PC-9 (cell line): Measurements from ENCODE around the gene SOX18. TPM values are rescaled to one million over a fixed set of nuclear protein-coding genes. Genes with fewer than 3 reads are reported as not detected.

Experiments used
- BruUV-seq: library from RNA; stranded (reverse); fragments of 400-500 nt; replicated peaks from 2 replicates; lab custom pipeline; 2021; lab: Mats Ljungman, UMichigan
- CTCF ChIA-PET: fragments of 300-600 bp; sonication (Branson Sonifier 250); formaldehyde crosslinking; loops from one replicate; lab custom pipeline; 2022; ENCODE audit warnings: antibody characterized with exemption; lab: Charles Lee
- POLR2A ChIA-PET: fragments of 300-600 bp; sonication (Branson Sonifier 250); formaldehyde crosslinking; loops from one replicate; lab custom pipeline; 2022; ENCODE audit warnings: antibody characterized with exemption; ENCODE audit not compliant: unreplicated experiment; lab: Charles Lee
- DNase-seq, 2 experiments: peaks; one replicate each; pipeline versions ENCODE4 v3.0.0 to v3.0.0-alpha.2; 2015 to 2022; ENCODE audit warnings: mixed read lengths in 1 of 2
- H2AFZ ChIP-seq: fragments of 200-600 bp; sonication (generic); 2 replicates; pipeline ENCODE4 v1.8.1; 2017; ENCODE audit warnings: antibody characterized with exemption
- H3F3A ChIP-seq: fragments of 200-600 bp; sonication (generic); 2 replicates; pipeline ENCODE4 v1.8.1; 2017; ENCODE audit warnings: antibody characterized with exemption, mild to moderate bottlenecking, low read depth; ENCODE audit not compliant: insufficient read depth
- H3K27ac ChIP-seq: fragments of 200-600 bp; sonication (generic); 2 replicates; pipeline ENCODE4 v1.6.1; 2016; ENCODE audit warnings: mixed run types
- H3K27me3 ChIP-seq: fragments of 200-600 bp; sonication (generic); 2 replicates; pipeline ENCODE4 v1.6.1; 2016; ENCODE audit warnings: low read depth, mixed run types; ENCODE audit not compliant: insufficient read depth
- H3K36me3 ChIP-seq: fragments of 200-600 bp; sonication (generic); 2 replicates; pipeline ENCODE4 v1.6.1; 2016; ENCODE audit warnings: low read depth, mixed run types
- H3K4me1 ChIP-seq: fragments of 200-600 bp; sonication (generic); replicated peaks from 2 replicates; pipeline ENCODE4 v1.6.1; 2016; ENCODE audit warnings: mixed run types; ENCODE audit not compliant: insufficient read depth
- H3K4me2 ChIP-seq: fragments of 200-600 bp; sonication (generic); 2 replicates; pipeline ENCODE4 v1.6.1; 2017; ENCODE audit warnings: mixed run types
- H3K4me3 ChIP-seq: fragments of 200-600 bp; sonication (generic); 2 replicates; pipeline ENCODE4 v1.6.1; 2016; ENCODE audit warnings: mixed run types
- H3K79me2 ChIP-seq: fragments of 200-600 bp; sonication (generic); 2 replicates; pipeline ENCODE4 v1.6.1; 2017; ENCODE audit warnings: low read depth, mixed run types
- H3K9me2 ChIP-seq: fragments of 200-600 bp; sonication (generic); 2 replicates; pipeline ENCODE4 v1.8.1; 2017; ENCODE audit warnings: mild to moderate bottlenecking; ENCODE audit not compliant: insufficient read depth
- H3K9me3 ChIP-seq: fragments of 200-600 bp; sonication (generic); 2 replicates; pipeline ENCODE4 v1.8.1; 2016; ENCODE audit warnings: low read depth; ENCODE audit not compliant: insufficient read depth
- H4K20me1 ChIP-seq: fragments of 200-600 bp; sonication (generic); 2 replicates; pipeline ENCODE4 v1.8.1; 2017; ENCODE audit not compliant: insufficient read depth
- CTCF ChIP-seq: fragments of 200-600 bp; sonication (generic); conservative IDR thresholded peaks from 2 replicates; pipeline ENCODE4 v1.6.1; 2017; ENCODE audit warnings: mixed run types, antibody characterized with exemption, mild to moderate bottlenecking, moderate library complexity
- EZH2 ChIP-seq: fragments of 200-600 bp; sonication (generic); IDR thresholded peaks from 2 replicates; pipeline ENCODE4 v1.8.0; 2017; ENCODE audit warnings: antibody characterized with exemption, low read depth
- intact Hi-C: fragments of 100-400 bp; cut with micrococcal nuclease; formaldehyde crosslinking; loops from one replicate; pipeline ENCODE4 v1.10.0; 2022; ENCODE audit not compliant: unreplicated experiment
- total RNA-seq: library from RNA; stranded (reverse); gene quantifications from 2 replicates; pipeline ENCODE4 v1.2.3, GENCODE V29; 2021

Gene SOX18
- total RNA-seq, 1 experiment from 2014 or later = not detected

DNA sequence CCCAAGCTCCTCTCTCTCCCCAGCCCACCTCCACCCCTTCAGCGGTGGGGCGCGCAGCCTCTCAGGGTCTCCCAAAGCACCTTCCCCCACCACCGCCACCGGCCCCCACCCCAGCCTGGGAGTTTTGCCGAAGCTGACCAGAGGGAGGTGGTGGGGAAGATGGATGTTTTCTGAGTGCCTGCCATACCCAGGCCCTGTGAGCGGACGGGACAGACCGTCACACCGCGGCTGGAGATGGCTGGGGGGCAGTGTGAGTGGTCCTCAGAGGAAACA is 7.7 kb downstream of the SOX18 start:
- Histone ChIP-seq H3K9me2 (no peaks in the 10 kb centered on the region), H3K4me1 (peaks cover 30% of the 10 kb centered on the region), H2AFZ (no peak overlapping the region), H3K27ac (no peak overlapping the region), H3K27me3 (peaks cover 20% of the 10 kb centered on the region; the same call in 1 of the 2 replicates), H4K20me1 (no peaks in the 10 kb centered on the region), H3F3A (peaks cover 25% of the 10 kb centered on the region), H3K9me3 (no peaks in the 10 kb centered on the region), H3K79me2 (no peaks in the 10 kb centered on the region), H3K4me3 (no peak overlapping the region), H3K4me2 (no peak overlapping the region), H3K36me3 (no peaks in the 10 kb centered on the region)
- BruUV-seq = no TSS peak
- POLR2A ChIA-PET = no interaction called here
- intact Hi-C loops = no loop called here
- TF ChIP-seq CTCF = no peak
- no peak for TF ChIP-seq EZH2
- CTCF ChIA-PET = no interaction called here
- no peak for DNase-seq

DNA sequence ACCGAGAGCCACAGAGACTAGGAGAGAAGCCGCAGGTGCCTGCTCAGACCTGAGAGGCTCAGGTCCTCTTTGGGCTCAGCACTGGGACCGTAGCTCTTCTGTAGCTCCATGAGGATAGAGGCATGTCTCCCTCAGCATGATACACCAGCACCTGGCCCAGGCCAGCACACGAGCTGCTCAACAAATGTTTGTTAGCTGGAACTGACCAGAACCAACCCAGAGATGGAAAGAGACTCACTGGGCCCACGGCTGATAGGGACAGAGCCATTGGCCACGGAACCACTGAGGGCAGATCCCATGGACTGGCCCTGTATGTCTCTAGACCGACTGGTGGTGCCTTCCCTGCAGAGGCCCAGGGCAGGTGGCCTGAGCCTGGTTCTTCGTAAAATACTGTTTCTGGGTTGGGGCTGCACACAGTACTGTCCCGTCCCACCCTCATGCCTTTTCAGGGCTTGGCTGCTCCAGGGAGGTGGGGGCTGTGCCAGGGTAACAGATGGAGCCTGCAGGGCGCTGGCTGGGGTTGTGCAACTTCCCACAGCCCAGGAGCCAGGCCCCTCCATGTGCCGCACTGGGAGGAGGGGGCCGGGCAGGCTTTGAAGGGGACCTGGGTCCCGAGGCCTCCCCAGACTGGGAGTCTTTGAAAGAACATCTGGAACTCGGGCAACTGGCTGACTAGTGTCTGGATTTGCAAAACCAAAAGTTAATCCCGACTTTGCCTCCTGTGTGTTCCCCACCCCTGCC is 8.2 kb downstream of the SOX18 start:
- POLR2A ChIA-PET = interaction anchor here (0.6 kb wide), 1 partner anchor 1166 kb away, joined by 6 read pairs; no protein-coding TSS in a partner anchor
- no peak for DNase-seq
- Histone ChIP-seq H3F3A (peaks cover 25% of the 10 kb centered on the region), H3K36me3 (no peaks in the 10 kb centered on the region), H3K4me1 (peaks cover 30% of the 10 kb centered on the region), H2AFZ (no peak overlapping the region), H3K27me3 (peaks cover 20% of the 10 kb centered on the region; the same call in 1 of the 2 replicates), H3K27ac (no peak overlapping the region), H3K79me2 (no peaks in the 10 kb centered on the region), H3K4me2 (no peak overlapping the region), H3K9me2 (no peaks in the 10 kb centered on the region), H3K9me3 (no peaks in the 10 kb centered on the region), H4K20me1 (no peaks in the 10 kb centered on the region), H3K4me3 (no peak overlapping the region)
- intact Hi-C loops = no loop called here
- CTCF ChIA-PET = interaction anchor here (0.5 to 1.0 kb wide), 2 partner anchors 61 to 266 kb away, joined by 4 to 7 read pairs; no protein-coding TSS in a partner anchor
- TF ChIP-seq CTCF (no peak), EZH2 (no peak)
- no TSS peak for BruUV-seq

GRCh38 chr20:64040231-64041039 is 9.0 kb downstream of the SOX18 start:
- Histone ChIP-seq H3K9me3 (no peaks in the 10 kb centered on the region), H3K36me3 (no peaks in the 10 kb centered on the region), H3F3A (peaks cover 26% of the 10 kb centered on the region), H3K27ac (no peak overlapping the region), H3K4me1 (peaks cover 26% of the 10 kb centered on the region), H3K27me3 (peaks cover 20% of the 10 kb centered on the region; the same call in 1 of the 2 replicates), H2AFZ (no peak overlapping the region), H4K20me1 (0 out of 2 replicates have a peak, but pooled peaks cover 3% of the 10 kb centered on the region), H3K4me3 (no peak overlapping the region), H3K9me2 (no peaks in the 10 kb centered on the region), H3K79me2 (no peaks in the 10 kb centered on the region), H3K4me2 (no peak overlapping the region)
- ChIA-PET CTCF (interaction anchor here (1.0 to 1.1 kb wide), 2 partner anchors 60 to 80 kb away, joined by 7 read pairs; no protein-coding TSS in a partner anchor), POLR2A (interaction anchor here (0.6 kb wide), 2 partner anchors 501 to 1166 kb away, joined by 3 to 6 read pairs; no protein-coding TSS in a partner anchor)
- no peak for DNase-seq
- intact Hi-C loops = no loop called here
- no TSS peak for BruUV-seq
- TF ChIP-seq EZH2 = no peak
- no peak for TF ChIP-seq CTCF
